ENCODE measurements around the gene SIRPB2. TPM values are rescaled to one million over a fixed set of nuclear protein-coding genes. Genes with fewer than 3 reads are reported as not detected.

Gene SIRPB2
- total and polyA plus RNA-seq, 10 of the 15 experiments (the other 5 are each of a cell fraction or from before 2014, with no cell fraction given), result not detected

- in situ Hi-C loops (cut with MboI) (no loop called here), intact Hi-C loops (cut with micrococcal nuclease; ENCODE audit: unreplicated experiment) (no loop called here)
- Histone ChIP-seq H3K36me3 (ENCODE audit: control insufficient read depth in 2 of 2, insufficient read depth in 2 of 2, low read length in 1 of 2) (no peaks in the 10 kb centered on the region), H3K27ac (ENCODE audit: control insufficient read depth, insufficient read depth) (no peak overlapping the region), H3K9ac (ENCODE audit: control insufficient read depth, insufficient read depth, low read length) (no peak overlapping the region), H3K27me3 (replicated peaks in 1 of 2; ENCODE audit: control insufficient read depth in 2 of 2, insufficient read depth in 2 of 2, low read length in 1 of 2) (no peaks in the 10 kb centered on the region; a peak in 3 of 4 replicates), H2AFZ (ENCODE audit: control insufficient read depth, low read depth, low read length) (no peak overlapping the region), H3K9me3 (replicated peaks; ENCODE audit: control insufficient read depth, insufficient read depth, low read length) (no peaks in the 10 kb centered on the region), H3K4me2 (ENCODE audit: control insufficient read depth, insufficient read depth) (no peak overlapping the region), H3K4me3 (no peak overlapping the region), H3K4me1 (ENCODE audit: control insufficient read depth, insufficient read depth, low read length) (no peaks in the 10 kb centered on the region), H3K79me2 (ENCODE audit: control insufficient read depth, insufficient read depth, low read length) (no peaks in the 10 kb centered on the region), H4K20me1 (ENCODE audit: control insufficient read depth, insufficient read depth) (no peaks in the 10 kb centered on the region)
- ChIA-PET SMC1A (ENCODE audit: uncharacterized antibody, unreplicated experiment) (interaction anchor here (0.5 to 1.6 kb wide), 2 partner anchors 21 to 23 kb away, joined by 3 read pairs; no protein-coding TSS in a partner anchor), CTCF (interaction anchor here (1.0 kb wide), 1 partner anchor 16 kb away, joined by 3 read pairs; no protein-coding TSS in a partner anchor), RAD21 (ENCODE audit: unreplicated experiment) (no interaction called here), POLR2A (no interaction called here)
- ATAC-seq, result no peak
- WGBS (ENCODE audit: insufficient coverage, insufficient replicate concordance, low lambda C conversion rate, missing lambda C conversion rate), result 41% methylated on average over 9 of the region's 9 CpGs
- no peak for FAIRE-seq
- no peak for DNase-seq (ENCODE audit: low read depth, low spot score)
- BruUV-seq (replicated peaks), result no TSS peak
- TF ChIP-seq MLLT1 (IDR thresholded peaks at IDR 0.05) (no peak), CHD1 (IDR thresholded peaks at IDR 0.05; ENCODE audit: low read depth, low read length) (no peak), SP1 (IDR thresholded peaks at IDR 0.05; ENCODE audit: low read depth, low read length) (no peak), ATF7 (IDR thresholded peaks at IDR 0.05; ENCODE audit: low read depth) (no peak), MXI1 (IDR thresholded peaks at IDR 0.05; ENCODE audit: low read depth, low read length) (no peak), JUNB (IDR thresholded peaks at IDR 0.05) (no peak), CTCF (IDR thresholded peaks at IDR 0.05 in 2 of 3, conservative IDR thresholded peaks at IDR 0.05 in 1 of 3; ENCODE audit: control insufficient read depth in 2 of 3, extremely low read depth in 1 of 3, insufficient read depth in 1 of 3, low read depth in 3 of 3, low read length in 3 of 3) (no peak), BACH1 (IDR thresholded peaks at IDR 0.05; ENCODE audit: borderline replicate concordance) (no peak), NKRF (conservative IDR thresholded peaks at IDR 0.05) (no peak), ZNF384 (IDR thresholded peaks at IDR 0.05; ENCODE audit: borderline replicate concordance, low read depth, low read length) (no peak), TCF12 (IDR thresholded peaks at IDR 0.05; ENCODE audit: low read depth, low read length) (no peak), ZSCAN29 (IDR thresholded peaks at IDR 0.05) (no peak), PBX3 (IDR thresholded peaks at IDR 0.05; ENCODE audit: insufficient replicate concordance, low read depth, low read length) (no peak), RFX5 (IDR thresholded peaks at IDR 0.05; ENCODE audit: low read depth, low read length) (no peak), MYB (IDR thresholded peaks at IDR 0.05; ENCODE audit: borderline replicate concordance, low read depth, low read length) (no peak)
These were observed 11.2 kb downstream of the SIRPB2 start for GRCh38 chr20:1479831-1480595.

Data from GM12878 (cell line).